ENCODE results near the gene TNS2.

- TF ChIP-seq REST (IDR thresholded peaks at IDR 0.05; ENCODE audit: low read depth, low read length) (no peak), CTCF (IDR thresholded peaks at IDR 0.05) (no peak), TCF12 (IDR thresholded peaks at IDR 0.05) (no peak), MAX (IDR thresholded peaks at IDR 0.05; ENCODE audit: low read depth) (no peak), POLR2AphosphoS5 (IDR thresholded peaks at IDR 0.05; ENCODE audit: low read depth, low read length) (no peak), NRF1 (IDR thresholded peaks at IDR 0.05; ENCODE audit: low read depth, low read length) (no peak), TEAD4 (IDR thresholded peaks at IDR 0.05; ENCODE audit: borderline replicate concordance, insufficient read depth) (no peak), TAF1 (IDR thresholded peaks at IDR 0.05; ENCODE audit: borderline replicate concordance, low read depth, low read length) (no peak)
Observed at GRCh38 chr12:53101266-53101665, 51.4 kb downstream of the TNS2 start.

All from SK-N-SH (cell line).